H1 (cell line): ENCODE data around the gene PTH1R. TPM values are rescaled to one million over a fixed set of nuclear protein-coding genes. Genes with fewer than 3 reads are reported as not detected.

Source experiments
- CTCF ChIA-PET: fragments of 300-600 bp; sonication (Branson Sonifier 250); formaldehyde crosslinking; loops from one replicate; lab custom pipeline; 2021; ENCODE audit not compliant: partially characterized antibody; lab: Charles Lee
- POLR2A ChIA-PET: fragments of 300-600 bp; sonication (Branson Sonifier 250); formaldehyde crosslinking; loops from one replicate; lab custom pipeline; 2021; ENCODE audit warnings: inconsistent platforms; ENCODE audit not compliant: partially characterized antibody; lab: Charles Lee
- DNase-seq, 2 experiments: peaks; one replicate each; pipeline versions ENCODE4 v3.0.0 to v3.0.0-alpha.2; 2010 to 2022; ENCODE audit warnings: low spot score in 2 of 2, low read depth in 1 of 2, mixed read lengths in 1 of 2
- FAIRE-seq: peaks from 2 replicates; lab custom pipeline; 2011; peaks lifted over from hg19 to GRCh38; lab: Jason Lieb, UNC
- H2AFZ ChIP-seq: 2 replicates; pipeline ENCODE4 v1.8.1; 2012; ENCODE audit warnings: low read length, inconsistent platforms
- H2AK5ac ChIP-seq: 2 replicates; pipeline ENCODE4 v1.6.1; 2013; ENCODE audit warnings: low read depth, low read length
- H2BK120ac ChIP-seq: replicated peaks from 2 replicates; pipeline ENCODE3; 2013; ENCODE audit warnings: low read depth, low read length, inconsistent platforms
- H2BK12ac ChIP-seq: 2 replicates; pipeline ENCODE4 v1.6.1; 2013; ENCODE audit warnings: low read depth, low read length
- H2BK15ac ChIP-seq: 2 replicates; pipeline ENCODE4 v1.6.1; 2013; ENCODE audit warnings: low read length
- H2BK20ac ChIP-seq: 2 replicates; pipeline ENCODE4 v1.6.1; 2013; ENCODE audit warnings: low read length
- H2BK5ac ChIP-seq: 2 replicates; pipeline ENCODE4 v1.6.1; 2013; ENCODE audit warnings: low read depth, low read length
- H3K14ac ChIP-seq: 2 replicates; pipeline ENCODE4 v1.6.1; 2013; ENCODE audit warnings: inconsistent platforms; ENCODE audit not compliant: insufficient read length
- H3K18ac ChIP-seq: 2 replicates; pipeline ENCODE4 v1.6.1; 2013; ENCODE audit warnings: low read length; ENCODE audit errors: extremely low read depth
- H3K23ac ChIP-seq: 2 replicates; pipeline ENCODE4 v1.6.1; 2013; ENCODE audit warnings: inconsistent platforms; ENCODE audit not compliant: insufficient read length
- H3K23me2 ChIP-seq: 2 replicates; pipeline ENCODE4 v1.6.1; 2013; ENCODE audit warnings: low read depth, low read length
- H3K27ac ChIP-seq: 2 replicates; pipeline ENCODE4 v1.6.1; 2011; ENCODE audit warnings: low read depth, low read length, inconsistent platforms
- H3K27me3 ChIP-seq, 4 experiments: replicated peaks in 1 of 4; 1 replicate in 1 of 4; 2 replicates in 3 of 4; pipeline versions ENCODE4 v1.6.1 to v1.8.1; 2011 to 2013; ENCODE audit warnings: low read length in 3 of 4, mild to moderate bottlenecking in 3 of 4, inconsistent platforms in 2 of 4, mixed read lengths in 2 of 4, moderate library complexity in 1 of 4; ENCODE audit not compliant: control insufficient read depth in 3 of 4, insufficient read depth in 3 of 4; ENCODE audit errors: extremely low read depth in 1 of 4
- H3K36me3 ChIP-seq, 4 experiments: 2 replicates each; pipeline versions ENCODE4 v1.6.1 to v1.8.1; 2011 to 2013; ENCODE audit warnings: mild to moderate bottlenecking in 4 of 4, low read length in 3 of 4, moderate library complexity in 2 of 4, control low read depth in 1 of 4, inconsistent platforms in 1 of 4; ENCODE audit not compliant: insufficient read depth in 4 of 4, control insufficient read depth in 2 of 4
- H3K4ac ChIP-seq: replicated peaks from 2 replicates; pipeline ENCODE3; 2013; ENCODE audit warnings: low read length, low read depth, mixed read lengths, inconsistent platforms; ENCODE audit not compliant: insufficient read length
- H3K4me1 ChIP-seq, 4 experiments: replicated peaks in 1 of 4; 1 replicate in 1 of 4; 2 replicates in 3 of 4; pipeline versions ENCODE4 v1.6.1 to v1.8.1; 2011 to 2013; ENCODE audit warnings: low read length in 3 of 4, inconsistent platforms in 2 of 4, mixed read lengths in 1 of 4; ENCODE audit not compliant: insufficient read depth in 4 of 4, control insufficient read depth in 3 of 4
- H3K4me2 ChIP-seq, 2 experiments: 2 replicates each; pipeline versions ENCODE4 v1.6.1 to v1.8.1; 2011 to 2013; ENCODE audit warnings: low read depth in 2 of 2, low read length in 2 of 2, control low read depth in 1 of 2, inconsistent platforms in 1 of 2, mild to moderate bottlenecking in 1 of 2; ENCODE audit not compliant: insufficient read depth in 1 of 2
- H3K4me3 ChIP-seq, 4 experiments: fragments of 200-600, 300-600 bp in 1 of 4; sonication (generic), shearing (Covaris generic), sonication (Bioruptor Twin) in 1 of 4; 2 replicates each; pipeline versions ENCODE4 v1.5.1 to v1.8.1; 2011 to 2016; ENCODE audit warnings: low read length in 4 of 4, low read depth in 3 of 4, control low read depth in 2 of 4, inconsistent platforms in 2 of 4, mild to moderate bottlenecking in 2 of 4, mixed read lengths in 1 of 4, moderate library complexity in 1 of 4; ENCODE audit not compliant: insufficient read depth in 2 of 4; ENCODE audit errors: extremely low read depth in 1 of 4
- H3K56ac ChIP-seq: replicated peaks from 2 replicates; pipeline ENCODE3; 2013; ENCODE audit warnings: low read depth, mild to moderate bottlenecking, mixed read lengths, low read length, inconsistent platforms; ENCODE audit not compliant: insufficient read length
- H3K79me1 ChIP-seq: 2 replicates; pipeline ENCODE4 v1.6.1; 2013; ENCODE audit warnings: low read depth, low read length, control low read depth
- H3K79me2 ChIP-seq, 2 experiments: 2 replicates each; pipeline versions ENCODE4 v1.6.1 to v1.8.1; 2012 to 2013; ENCODE audit warnings: low read length in 2 of 2, mild to moderate bottlenecking in 2 of 2, inconsistent platforms in 1 of 2; ENCODE audit not compliant: insufficient read depth in 2 of 2, control insufficient read depth in 1 of 2
- H3K9ac ChIP-seq, 4 experiments: replicated peaks in 1 of 4; 1 replicate in 1 of 4; 2 replicates in 3 of 4; pipeline versions ENCODE4 v1.6.1 to v1.8.1; 2011 to 2013; ENCODE audit warnings: low read depth in 3 of 4, low read length in 3 of 4, control low read depth in 2 of 4, mild to moderate bottlenecking in 2 of 4, moderate library complexity in 2 of 4, inconsistent platforms in 1 of 4; ENCODE audit errors: extremely low read depth in 1 of 4
- H3K9me3 ChIP-seq, 2 experiments: 2 replicates each; pipeline versions ENCODE4 v1.6.1 to v1.8.1; 2012 to 2013; ENCODE audit warnings: mild to moderate bottlenecking in 2 of 2, moderate library complexity in 2 of 2, control low read depth in 1 of 2, inconsistent platforms in 1 of 2, low read depth in 1 of 2, low read length in 1 of 2, mixed read lengths in 1 of 2; ENCODE audit not compliant: insufficient read depth in 2 of 2
- H4K20me1 ChIP-seq, 2 experiments: replicated peaks in 1 of 2; 2 replicates each; pipeline versions ENCODE3 to v1.8.1; 2011 to 2013; ENCODE audit warnings: inconsistent platforms in 2 of 2, low read length in 2 of 2, mild to moderate bottlenecking in 1 of 2; ENCODE audit not compliant: insufficient read depth in 2 of 2, control insufficient read depth in 1 of 2
- H4K5ac ChIP-seq: 2 replicates; pipeline ENCODE4 v1.6.1; 2013; ENCODE audit warnings: low read length, low read depth, mixed read lengths, inconsistent platforms; ENCODE audit not compliant: insufficient read length
- H4K8ac ChIP-seq: 2 replicates; pipeline ENCODE4 v1.8.0; 2013; ENCODE audit warnings: mild to moderate bottlenecking, moderate library complexity, low read length, inconsistent platforms; ENCODE audit not compliant: insufficient read depth; ENCODE audit errors: extremely low read depth
- H4K91ac ChIP-seq: replicated peaks from 2 replicates; pipeline ENCODE3; 2013; ENCODE audit warnings: low read length, mixed read lengths, inconsistent platforms; ENCODE audit not compliant: insufficient read length
- BCL11A ChIP-seq, 2 experiments: IDR thresholded peaks; one replicate each; pipeline ENCODE4 v1.6.1; 2011; ENCODE audit warnings: low read depth in 2 of 2, low read length in 2 of 2, mild to moderate bottlenecking in 2 of 2
- JUND ChIP-seq: IDR thresholded peaks from 2 replicates; pipeline ENCODE4 v1.6.1; 2011; ENCODE audit warnings: mild to moderate bottlenecking, improper control_type of control experiment, low read length
- KDM1A ChIP-seq: fragments of 200-600, 300-600 bp; sonication (generic); IDR thresholded peaks from 2 replicates; pipeline ENCODE4 v1.7.1; 2016; ENCODE audit warnings: mild to moderate bottlenecking, low read length, borderline replicate concordance
- MAX ChIP-seq: IDR thresholded peaks from 2 replicates; pipeline ENCODE4 v1.6.1; 2012; ENCODE audit warnings: inconsistent platforms
- NANOG ChIP-seq: IDR thresholded peaks from 2 replicates; pipeline ENCODE4 v1.6.1; 2011; ENCODE audit warnings: low read length, low read depth, mild to moderate bottlenecking, inconsistent platforms; ENCODE audit not compliant: insufficient read depth, poor library complexity, severe bottlenecking
- POLR2AphosphoS5 ChIP-seq: IDR thresholded peaks from 2 replicates; pipeline ENCODE4 v1.6.1; 2011; ENCODE audit warnings: low read depth, low read length
- POU5F1 ChIP-seq: IDR thresholded peaks from 2 replicates; pipeline ENCODE4 v1.6.1; 2011; ENCODE audit warnings: low read depth, mild to moderate bottlenecking, low read length, moderate library complexity
- RFX5 ChIP-seq: IDR thresholded peaks from 2 replicates; pipeline ENCODE4 v1.6.1; 2011; ENCODE audit warnings: low read depth, low read length, improper control_type of control experiment, borderline replicate concordance
- SAP30 ChIP-seq: fragments of 300-600 bp; sonication (generic); IDR thresholded peaks from 2 replicates; pipeline ENCODE4 v1.7.1; 2012; ENCODE audit warnings: low read length, moderate library complexity, mild to moderate bottlenecking, inconsistent platforms; ENCODE audit not compliant: insufficient read depth, insufficient replicate concordance
- SIX5 ChIP-seq: IDR thresholded peaks from 2 replicates; pipeline ENCODE4 v1.6.1; 2011; ENCODE audit warnings: mild to moderate bottlenecking, low read depth, low read length
- SP2 ChIP-seq: IDR thresholded peaks from 2 replicates; pipeline ENCODE4 v1.6.1; 2012; ENCODE audit warnings: mild to moderate bottlenecking, low read length, inconsistent platforms
- WGBS, 2 experiments: shearing (Covaris generic) in 1 of 2; methylation state at CpG; one replicate each; pipeline versions ENCODE4 v1.1.6 to v1.1.7; 2013 to 2015; ENCODE audit warnings: low lambda C conversion rate in 2 of 2, mixed read lengths in 2 of 2, inconsistent platforms in 1 of 2, low coverage in 1 of 2, missing lambda C conversion rate in 1 of 2; ENCODE audit not compliant: insufficient replicate concordance in 2 of 2, insufficient coverage in 1 of 2, insufficient read length in 1 of 2; ENCODE audit errors: extremely low coverage in 1 of 2, missing lambda C conversion rate in 1 of 2; 5-methylcytosine and 5-hydroxymethylcytosine counted together
- polyA plus RNA-seq, 7 experiments: library from polyadenylated mRNA; depleted of rRNA in 3 of 7; stranded (reverse) in 5 of 7; unstranded in 2 of 7; fragments of >200 nt in 5 of 7; fragments of 200-250 nt in 2 of 7; gene quantifications; 1 replicate in 5 of 7; 2 replicates in 1 of 7; 4 replicates in 1 of 7; pipeline versions ENCODE4 v1.2.1 to v1.2.3, GENCODE V29; 2011 to 2013; ENCODE audit warnings: missing spikeins in 2 of 7, mixed read lengths in 2 of 7
- total RNA-seq: library from RNA; stranded (reverse); fragmentation: NEBNext Ultra II Directional; extraction: Animal tissue kit (Norgen Biotek cat#: 25700); gene quantifications from 2 replicates; pipeline ENCODE4 v1.2.1, GENCODE V29; 2021

Gene PTH1R
- total and polyA plus RNA-seq, 2 of the 8 experiments (the other 6 are each of a cell fraction or from before 2014, with no cell fraction given), result 0.57 to 1.5 TPM

GRCh38 chr3:46845860-46846623 lies 31.5 kb upstream of the PTH1R start:
- ChIA-PET CTCF (interaction anchor here (0.9 to 5.4 kb wide), 29 partner anchors 18 to 146 kb away, joined by 3 to 38 read pairs (median 5); no protein-coding TSS in a partner anchor), POLR2A (interaction anchor here (1.1 to 1.8 kb wide), 5 partner anchors 14 to 272 kb away, joined by 3 to 5 read pairs (median 4); no protein-coding TSS in a partner anchor)
- Histone ChIP-seq H3K4me3 (peak overlapping the region; percentile 28 to 63 (median 37)), H2BK5ac (peak overlapping the region; percentile 78; the same call in 1 of the 2 replicates), H4K91ac (peak overlapping the region; percentile 87), H3K9ac (peak overlapping the region in 2 of 4 experiments; percentile 36 to 38; a peak in 3 of 7 replicates), H2AFZ (peak overlapping the region; percentile 54; the same call in 1 of the 2 replicates), H2BK20ac (no peak overlapping the region), H2BK120ac (no peak overlapping the region), H3K4me1 (peaks cover 0 to 10% (median 8%) of the 10 kb centered on the region in 4 experiments; a peak in 6 of 7 replicates), H3K27ac (peak overlapping the region; percentile 20; the same call in 1 of the 2 replicates), H4K20me1 (no peaks in the 10 kb centered on the region), H3K27me3 (peaks cover 0 to 13% (median 5%) of the 10 kb centered on the region in 4 experiments; a peak in 4 of 7 replicates), H2BK15ac (peak overlapping the region; percentile 99; the same call in 1 of the 2 replicates), H4K5ac (peak overlapping the region; percentile 12), H2BK12ac (peak overlapping the region; percentile 80; the same call in 1 of the 2 replicates), H3K4ac (peak overlapping the region; percentile 83), H3K4me2 (peak overlapping the region; percentile 63 to 64), H3K9me3 (no peaks in the 10 kb centered on the region; a peak in 1 of 4 replicates), H4K8ac (peak overlapping the region; percentile 92), H3K56ac (no peak overlapping the region), H3K79me1 (no peaks in the 10 kb centered on the region), H3K18ac (peak overlapping the region; percentile 90), H3K23me2 (peaks cover 4% of the 10 kb centered on the region; the same call in 1 of the 2 replicates), H3K79me2 (no peaks in the 10 kb centered on the region), H3K23ac (no peak overlapping the region), H3K14ac (no peak overlapping the region), H2AK5ac (no peak overlapping the region), H3K36me3 (no peaks in the 10 kb centered on the region)
- DNase-seq (peak; percentile 56 to 89), FAIRE-seq (no peak)
- WGBS, 2 experiments, result 36% methylated on average over 25 of the region's 53 CpGs; no CpG with 5 or more reads in 1 of the 2 experiments
- TF ChIP-seq JUND (no peak), MAX (peak; percentile 33; the same call in 1 of the 2 replicates), SAP30 (no peak), POU5F1 (no peak), SP2 (no peak), POLR2AphosphoS5 (no peak), BCL11A (IDR thresholded peaks at IDR 0.05; ENCODE audit: low read depth in 2 of 2, low read length in 2 of 2) (no peak), SIX5 (no peak), NANOG (no peak), RFX5 (no peak), KDM1A (no peak)
